Transverse colon (tissue), 4 donors: Measurements from ENCODE around the gene ALOXE3. TPM values are rescaled to one million over a fixed set of nuclear protein-coding genes. Genes with fewer than 3 reads are reported as not detected.

Source experiments
- DNase-seq: peaks from one replicate; pipeline ENCODE4 v3.0.0-alpha.2; 2019
- H3K27ac ChIP-seq, 4 donors: fragments of 200-600 bp; sonication (generic); 2 replicates each; pipeline ENCODE4 v1.5.1; 2016 to 2018; ENCODE audit warnings: inconsistent platforms in 4 of 4
- H3K27me3 ChIP-seq: fragments of 200-600 bp; sonication (generic); 2 replicates; pipeline ENCODE4 v1.5.1; 2017; ENCODE audit warnings: inconsistent platforms
- H3K36me3 ChIP-seq, 4 donors: fragments of 200-600 bp; sonication (generic); 2 replicates each; pipeline ENCODE4 v1.5.1; 2017 to 2019; ENCODE audit warnings: inconsistent platforms in 4 of 4
- H3K4me1 ChIP-seq, 4 donors: fragments of 200-600 bp; sonication (generic); 2 replicates each; pipeline ENCODE4 v1.5.1; 2017 to 2020; ENCODE audit warnings: inconsistent platforms in 4 of 4
- H3K4me3 ChIP-seq, 4 donors: fragments of 200-600 bp; sonication (generic); 1 replicate in 1 of 4; 2 replicates in 3 of 4; pipeline versions ENCODE4 v1.5.1 to v1.6.1; 2017 to 2019; ENCODE audit warnings: inconsistent platforms in 4 of 4
- H3K9me3 ChIP-seq, 2 donors: fragments of 200-600 bp; sonication (generic); 2 replicates each; pipeline ENCODE4 v1.5.1; 2017 to 2019; ENCODE audit warnings: inconsistent platforms in 2 of 2
- CTCF ChIP-seq, 5 experiments: fragments of 200-600 bp in 3 of 5; fragments of 450-650 bp in 2 of 5; sonication (generic) in 3 of 5; IDR thresholded peaks; 1 replicate in 2 of 5; 2 replicates in 3 of 5; pipeline ENCODE4 v1.5.1; 2016 to 2017; ENCODE audit warnings: antibody characterized with exemption in 5 of 5, inconsistent platforms in 3 of 5, mild to moderate bottlenecking in 2 of 5, moderate library complexity in 1 of 5
- EP300 ChIP-seq: sonication (generic); formaldehyde crosslinking; IDR thresholded peaks from one replicate; pipeline ENCODE4 v1.6.1; 2017; ENCODE audit warnings: antibody characterized with exemption, low read depth
- POLR2A ChIP-seq: fragments of 450-650 bp; IDR thresholded peaks from one replicate; pipeline ENCODE4 v1.6.1; 2016; ENCODE audit warnings: antibody characterized with exemption, mild to moderate bottlenecking, moderate library complexity
- POLR2AphosphoS5 ChIP-seq, 3 donors: sonication (generic); formaldehyde crosslinking; IDR thresholded peaks; one replicate each; pipeline ENCODE4 v1.6.1; 2016; ENCODE audit warnings: antibody characterized with exemption in 3 of 3
- WGBS, 2 donors: methylation state at CpG; one replicate each; pipeline ENCODE4 v1.1.5; 2018; ENCODE audit warnings: low coverage in 1 of 2; 5-methylcytosine and 5-hydroxymethylcytosine counted together
- in situ Hi-C, 4 donors: fragments of 200-750 bp; cut with MboI; loops; one replicate each; pipeline versions ENCODE4 v1.15.0 to v1.15.1; 2017; ENCODE audit warnings: low sequenced_read_pairs in 3 of 4, low pct_ligation_motif_present in 1 of 4, low pct_unique_long_range_greater_than_20kb in 1 of 4
- intact Hi-C: fragments of 100-400 bp; cut with DNase I; formaldehyde crosslinking; loops from one replicate; pipeline ENCODE4 v1.15.1; 2023; ENCODE audit warnings: low total_unique reads
- total RNA-seq, 4 donors: library from RNA; depleted of rRNA; stranded (reverse); fragments of >200 nt; gene quantifications; one replicate each; pipeline ENCODE4 v1.1.0, GENCODE V29; 2016

The ALOXE3 gene
- total RNA-seq, 4 donors from 2014 or later, result 0.79 TPM; not detected in 3

GRCh38 chr17:8128125-8128784 lies 9.9 kb upstream of the ALOXE3 start:
- intact Hi-C loops, result loop anchor here (10.0 kb wide), 1 partner anchor 57 kb away; no protein-coding TSS in a partner anchor
- WGBS, 2 donors, result 70 to 82% methylated on average over 14 of the region's 14 CpGs
- no peak for DNase-seq

GRCh38 chr17:8126491-8127066 lies 8.3 kb upstream of the ALOXE3 start:
- no peak for TF ChIP-seq CTCF (IDR thresholded peaks at IDR 0.05)
- no peak for TF ChIP-seq POLR2AphosphoS5 (IDR thresholded peaks at IDR 0.05)
- TF ChIP-seq EP300, result no peak
- TF ChIP-seq POLR2A, result no peak
- H3K4me3 ChIP-seq, result peak overlapping the region; percentile 43 to 74 (median 52)
- in situ Hi-C loops (loop anchor here in 1 of 4 donors (25.0 kb wide), 1 partner anchor 889 kb away; the partner anchor contains the start of genes DVL2, GABARAP and PHF23), intact Hi-C loops (loop anchor here (10.0 kb wide), 1 partner anchor 58 kb away; no protein-coding TSS in a partner anchor)
- DNase-seq, result peak; percentile 58
- no peaks in the 10 kb centered on the region for H3K36me3 ChIP-seq
- 0% methylated on average over 4 to 20 of the region's 45 CpGs for WGBS, 2 donors
- H3K9me3 ChIP-seq, result no peaks in the 10 kb centered on the region
- peaks cover 82% of the 10 kb centered on the region for H3K27me3 ChIP-seq
- peak overlapping the region; percentile 58 to 72 (median 64) for H3K27ac ChIP-seq
- peaks cover 39 to 57% (median 51%) of the 10 kb centered on the region in 4 donors for H3K4me1 ChIP-seq

More at GRCh38 chr17:8128125-8128784, 9.9 kb upstream of the ALOXE3 start:
- H3K4me3 ChIP-seq, result no peak overlapping the region
- no peaks in the 10 kb centered on the region for H3K36me3 ChIP-seq
- no peaks in the 10 kb centered on the region for H3K9me3 ChIP-seq
- no peak for TF ChIP-seq CTCF (IDR thresholded peaks at IDR 0.05)
- TF ChIP-seq POLR2AphosphoS5 (IDR thresholded peaks at IDR 0.05), result no peak
- no peak for TF ChIP-seq POLR2A
- no peak for TF ChIP-seq EP300
- in situ Hi-C loops, result loop anchor here in 1 of 4 donors (25.0 kb wide), 1 partner anchor 891 kb away; the partner anchor contains the start of genes DVL2, GABARAP and PHF23
- peaks cover 29 to 40% (median 35%) of the 10 kb centered on the region in 4 donors for H3K4me1 ChIP-seq
- peaks cover 70% of the 10 kb centered on the region for H3K27me3 ChIP-seq
- no peak overlapping the region for H3K27ac ChIP-seq

- H3K27ac ChIP-seq, result peak overlapping the region; percentile 58 to 72 (median 64)
These were observed 7.7 kb upstream of the ALOXE3 start for GRCh38 chr17:8125947-8126490.

More at GRCh38 chr17:8125947-8126490, 7.7 kb upstream of the ALOXE3 start:
- Histone ChIP-seq H3K4me1 (peaks cover 45 to 63% (median 56%) of the 10 kb centered on the region in 4 donors), H3K36me3 (no peaks in the 10 kb centered on the region), H3K4me3 (peak overlapping the region; percentile 43 to 74 (median 52)), H3K27me3 (peaks cover 82% of the 10 kb centered on the region), H3K9me3 (no peaks in the 10 kb centered on the region)
- intact Hi-C loops, result loop anchor here (10.0 kb wide), 1 partner anchor 59 kb away; no protein-coding TSS in a partner anchor
- in situ Hi-C loops, result loop anchor here in 1 of 4 donors (25.0 kb wide), 1 partner anchor 889 kb away; the partner anchor contains the start of genes DVL2, GABARAP and PHF23
- 1% methylated on average over 15 to 35 of the region's 35 CpGs for WGBS, 2 donors
- no peak for DNase-seq
- no peak for TF ChIP-seq POLR2A
- TF ChIP-seq CTCF (IDR thresholded peaks at IDR 0.05), result no peak
